Vein endothelial cell (primary cell): ENCODE measurements around the gene FYTTD1. TPM values are rescaled to one million over a fixed set of nuclear protein-coding genes. Genes with fewer than 3 reads are reported as not detected.

ENCODE experiments used
- total RNA-seq: library from RNA; depleted of rRNA; stranded (reverse); fragments of >200 nt; gene quantifications from 2 replicates; pipeline ENCODE4 v1.2.3, GENCODE V29; 2012

FYTTD1 gene
- 44.1 and 63.9 TPM in 2 replicates for total RNA-seq

GRCh38 chr3:197749601-197750395, at the start of gene FYTTD1:
Gene FYTTD1, plus strand, starts transcription at chr3:197749883. Its CDS starts 89 bp downstream, at chr3:197749972.

GRCh38 chr3:197736491-197737318, 13.0 kb upstream of the FYTTD1 start, which contains the start of gene RUBCN:
Gene RUBCN, minus strand, starts transcription at chr3:197736904. Its CDS starts 185 bp downstream, at chr3:197736719.

GRCh38 chr3:197791113-197791891, 41.6 kb downstream of the FYTTD1 start, which contains the start of gene LRCH3:
Gene LRCH3, plus strand, starts transcription at chr3:197791254. Its CDS starts 25 bp downstream, at chr3:197791279.

Other genes starting within 250 kb of the FYTTD1 start
- gene BDH1, start 193.9 kb upstream of the FYTTD1 start, total RNA-seq: 2.9 and 5.0 TPM in 2 replicates
- gene RUBCN, start 13.0 kb upstream of the FYTTD1 start, total RNA-seq: 23.5 and 31.0 TPM in 2 replicates
- gene LRCH3, start 41.4 kb downstream of the FYTTD1 start, total RNA-seq: 42.1 and 49.1 TPM in 2 replicates
- 522 and 701 TPM in 2 replicates for gene RPL35A, start 200.3 kb downstream of the FYTTD1 start, total RNA-seq
- gene LMLN, start 210.3 kb downstream of the FYTTD1 start, total RNA-seq: 6.5 and 6.6 TPM in 2 replicates